Adrenal gland (tissue), 5 donors: ENCODE data around the gene LIF.

Experiments
- CTCF ChIP-seq, 6 experiments: fragments of 450-650 bp in 4 of 6; fragments of 200-600 bp in 2 of 6; sonication (generic) in 1 of 6; IDR thresholded peaks; 1 replicate in 5 of 6; 2 replicates in 1 of 6; pipeline versions ENCODE4 v1.5.1 to v1.8.0; 2016 to 2021; ENCODE audit warnings: antibody characterized with exemption in 6 of 6, mild to moderate bottlenecking in 2 of 6, moderate library complexity in 1 of 6
- POLR2A ChIP-seq, 2 donors: fragments of 450-650 bp; IDR thresholded peaks; one replicate each; pipeline ENCODE4 v1.6.1; 2017; ENCODE audit warnings: antibody characterized with exemption in 2 of 2, mild to moderate bottlenecking in 2 of 2, moderate library complexity in 1 of 2
- donor health status: DM: no; HTN: no; CAD: no.

- TF ChIP-seq CTCF (IDR thresholded peaks at IDR 0.05) (no peak), POLR2A (IDR thresholded peaks at IDR 0.05) (no peak)
These were observed 2.8 kb upstream of the LIF start for GRCh38 chr22:30249049-30250038.
